Measurements from ENCODE around the gene GORASP2. TPM values are rescaled to one million over a fixed set of nuclear protein-coding genes. Genes with fewer than 3 reads are reported as not detected.

The GORASP2 gene
- total and polyA plus RNA-seq, 11 donors = 24.5 to 84.9 (median 62.6) TPM

DNA sequence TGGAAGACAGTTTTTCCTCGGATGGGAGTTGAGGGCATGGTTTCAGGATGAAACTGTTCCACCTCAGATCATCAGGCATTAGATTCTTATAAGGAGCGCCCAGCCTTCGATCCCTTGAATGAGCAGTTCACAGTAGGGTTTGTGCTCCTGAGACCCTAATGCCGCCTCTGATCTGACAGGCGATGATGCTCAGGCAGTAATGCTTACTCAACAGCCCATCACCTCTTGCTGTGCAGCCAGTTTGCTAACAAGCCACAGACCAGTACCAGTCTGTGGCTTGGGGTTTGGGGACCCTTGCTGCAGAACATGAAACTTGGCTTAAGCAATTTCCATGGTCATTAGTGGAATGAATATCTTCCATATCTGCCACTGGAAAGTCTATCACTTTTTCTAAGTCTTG is 56.4 kb downstream of the GORASP2 start:
- no peaks in the 10 kb centered on the region for H3K4me1 ChIP-seq
- H3K9me3 ChIP-seq = no peaks in the 10 kb centered on the region
- no peak overlapping the region for H3K4me3 ChIP-seq
- no peaks in the 10 kb centered on the region for H3K27me3 ChIP-seq
- no peak for ATAC-seq
- peaks cover 0 to 15% (median 2%) of the 10 kb centered on the region in 9 donors for H3K36me3 ChIP-seq
- no peak for TF ChIP-seq CTCF (IDR thresholded peaks at IDR 0.05)
- no peak for TF ChIP-seq POLR2A (IDR thresholded peaks at IDR 0.05)
- no peak for DNase-seq
- WGBS, 4 donors = 91 to 95% (median 93%) methylated on average over 3 to 5 of the region's 5 CpGs
- intact Hi-C loops (cut with DNase I) = no loop called here
- no peak overlapping the region for H3K27ac ChIP-seq

GRCh38 chr2:170986566-170987258 is 57.7 kb downstream of the GORASP2 start:
- H3K27ac ChIP-seq = no peak overlapping the region
- ATAC-seq (no peak), DNase-seq (no peak)
- TF ChIP-seq CTCF (IDR thresholded peaks at IDR 0.05) (no peak), POLR2A (IDR thresholded peaks at IDR 0.05) (no peak)
- H3K4me3 ChIP-seq = no peak overlapping the region
- peaks cover 0 to 28% (median 6%) of the 10 kb centered on the region in 9 donors for H3K36me3 ChIP-seq
- H3K4me1 ChIP-seq = no peaks in the 10 kb centered on the region
- H3K9me3 ChIP-seq = no peaks in the 10 kb centered on the region
- intact Hi-C loops (cut with DNase I) = no loop called here
- WGBS, 4 donors = 92 to 97% (median 95%) methylated on average over 8 of the region's 8 CpGs
- H3K27me3 ChIP-seq = no peaks in the 10 kb centered on the region

DNA sequence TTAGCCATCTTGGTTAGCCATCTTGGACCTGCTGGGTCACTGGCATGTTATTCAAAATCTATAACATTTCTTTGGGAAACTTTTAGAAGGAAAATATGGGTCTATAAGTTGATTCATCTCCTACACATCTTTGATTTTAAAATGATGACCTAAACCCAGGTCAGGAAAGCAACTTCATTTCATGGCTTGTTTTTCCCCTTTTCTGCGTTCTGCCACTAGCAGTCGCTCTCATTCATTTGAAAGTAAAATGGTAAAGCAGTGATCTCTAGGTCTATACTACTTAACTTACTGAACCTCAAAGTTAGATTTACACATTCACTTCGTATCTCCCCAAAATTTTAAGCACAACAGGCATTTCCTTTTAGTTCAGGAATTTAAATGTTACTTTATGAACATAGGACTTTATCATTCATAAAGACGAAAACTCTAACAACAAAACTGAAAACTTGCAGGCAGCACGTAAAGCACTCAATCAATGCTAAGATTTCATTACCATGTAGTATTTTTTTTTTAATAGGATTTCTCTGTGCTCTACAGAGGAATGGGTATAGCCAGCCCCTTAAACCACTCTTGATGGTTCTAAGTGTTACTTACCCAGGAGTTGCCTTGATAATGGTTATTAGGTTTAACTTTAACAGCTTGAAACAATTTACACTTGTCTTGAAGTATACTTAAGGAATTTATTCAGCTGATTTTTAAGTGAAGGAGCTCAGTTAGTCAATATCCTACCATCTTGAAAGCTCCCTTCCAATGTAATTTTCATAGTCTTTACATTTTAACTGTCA is 62.5 kb downstream of the GORASP2 start:
- no peak for TF ChIP-seq POLR2A (IDR thresholded peaks at IDR 0.05)
- no peak for TF ChIP-seq CTCF (IDR thresholded peaks at IDR 0.05)
- no peaks in the 10 kb centered on the region for H3K4me1 ChIP-seq
- H3K4me3 ChIP-seq = no peak overlapping the region
- peaks cover 0 to 76% (median 48%) of the 10 kb centered on the region in 9 donors for H3K36me3 ChIP-seq
- DNase-seq (no peak), ATAC-seq (no peak)
- no peaks in the 10 kb centered on the region for H3K9me3 ChIP-seq
- 91 to 95% (median 93%) methylated on average over 5 of the region's 5 CpGs for WGBS, 4 donors
- intact Hi-C loops (cut with DNase I) = loop anchor here in 1 of 10 donors (10.0 kb wide), 1 partner anchor 53 kb away; no protein-coding TSS in a partner anchor
- H3K27me3 ChIP-seq = no peaks in the 10 kb centered on the region
- H3K27ac ChIP-seq = no peak overlapping the region

DNA sequence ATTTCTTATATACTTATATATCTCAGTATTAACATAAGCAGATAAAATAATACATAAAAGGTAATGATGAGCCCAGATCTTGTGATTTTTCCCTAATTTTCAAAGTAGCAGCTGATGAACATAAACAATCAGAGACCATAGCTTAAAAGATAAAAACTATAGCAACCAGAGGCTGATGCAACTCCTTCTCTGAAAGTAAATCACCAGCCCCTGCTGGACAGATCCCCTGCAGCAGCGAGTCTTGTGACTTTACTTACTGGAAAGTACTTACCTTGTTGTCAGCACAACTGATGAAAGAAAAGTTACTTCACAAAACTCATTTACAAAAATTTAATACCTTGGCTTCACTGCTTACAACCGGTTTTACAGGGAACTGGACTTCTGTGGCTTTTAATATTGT is 67.3 kb downstream of the GORASP2 start:
- H3K4me1 ChIP-seq = no peaks in the 10 kb centered on the region
- WGBS, 4 donors = 96 to 98% (median 97%) methylated on average over 2 of the region's 2 CpGs
- no peaks in the 10 kb centered on the region for H3K9me3 ChIP-seq
- ATAC-seq = no peak
- no peaks in the 10 kb centered on the region for H3K27me3 ChIP-seq
- no peak for TF ChIP-seq POLR2A (IDR thresholded peaks at IDR 0.05)
- no peak for TF ChIP-seq CTCF (IDR thresholded peaks at IDR 0.05)
- H3K36me3 ChIP-seq = peaks cover 0 to 84% (median 61%) of the 10 kb centered on the region in 9 donors
- no peak overlapping the region for H3K4me3 ChIP-seq
- DNase-seq = no peak
- H3K27ac ChIP-seq = no peak overlapping the region
- intact Hi-C loops (cut with DNase I) = loop anchor here in 1 of 10 donors (10.0 kb wide), 1 partner anchor 48 kb away; no protein-coding TSS in a partner anchor

Data from heart left ventricle (tissue), 16 donors.